SK-N-SH treated with all-trans-retinoic acid at 6 μM for 48 hours (cell line): ENCODE measurements around the gene PRR5L.

Experiments
- ARNTL ChIP-seq: fragments of 450-650 bp; formaldehyde crosslinking; IDR thresholded peaks from 2 replicates; pipeline ENCODE4 v1.5.0; 2020; ENCODE audit warnings: low read depth, mild to moderate bottlenecking, moderate library complexity, borderline replicate concordance
- BACH2 ChIP-seq: fragments of 250-450 bp; sonication (Bioruptor Pico); IDR thresholded peaks from 2 replicates; pipeline ENCODE4 v1.9.0; 2021; ENCODE audit warnings: mild to moderate bottlenecking, borderline replicate concordance
- CREB5 ChIP-seq: fragments of 250-450 bp; sonication (Bioruptor Pico); IDR thresholded peaks from 2 replicates; pipeline ENCODE4 v1.5.1; 2020; ENCODE audit warnings: low read depth, mild to moderate bottlenecking, moderate library complexity
- GLIS3 ChIP-seq: fragments of 250-450 bp; sonication (Bioruptor Pico); IDR thresholded peaks from 2 replicates; pipeline ENCODE4 v1.5.0; 2020; ENCODE audit warnings: mild to moderate bottlenecking, moderate library complexity
- ISL1 ChIP-seq: fragments of 250-450 bp; sonication (Bioruptor Pico); IDR thresholded peaks from 2 replicates; pipeline ENCODE4 v2.1.2; 2022; ENCODE audit warnings: mild to moderate bottlenecking, moderate library complexity
- OSR1 ChIP-seq: fragments of 250-450 bp; sonication (Bioruptor Pico); IDR thresholded peaks from 2 replicates; pipeline ENCODE4 v1.8.0; 2022; ENCODE audit warnings: moderate library complexity, mild to moderate bottlenecking, inconsistent platforms
- PATZ1 ChIP-seq: fragments of 250-450 bp; sonication (Bioruptor Pico); IDR thresholded peaks from 2 replicates; pipeline ENCODE4 v1.8.0; 2020; ENCODE audit warnings: mild to moderate bottlenecking, moderate library complexity, borderline replicate concordance
- PPARA ChIP-seq: fragments of 250-450 bp; sonication (Bioruptor Pico); IDR thresholded peaks from 2 replicates; pipeline ENCODE4 v1.5.0; 2020; ENCODE audit warnings: mild to moderate bottlenecking, borderline replicate concordance
- SNAI2 ChIP-seq: fragments of 250-450 bp; sonication (Bioruptor Pico); IDR thresholded peaks from 2 replicates; pipeline ENCODE4 v1.5.0; 2020; ENCODE audit warnings: mild to moderate bottlenecking, moderate library complexity
- TCF4 ChIP-seq: fragments of 250-450 bp; sonication (Bioruptor Pico); IDR thresholded peaks from 2 replicates; pipeline ENCODE4 v1.8.0; 2021; ENCODE audit warnings: mild to moderate bottlenecking, moderate library complexity, borderline replicate concordance
- TOX ChIP-seq: fragments of 250-450 bp; sonication (Bioruptor Pico); IDR thresholded peaks from 2 replicates; pipeline ENCODE4 v1.8.0; 2021; ENCODE audit warnings: mild to moderate bottlenecking, moderate library complexity, borderline replicate concordance
- ZC3H10 ChIP-seq: fragments of 250-450 bp; sonication (Bioruptor Pico); IDR thresholded peaks from 2 replicates; pipeline ENCODE4 v1.5.1; 2021; ENCODE audit warnings: mild to moderate bottlenecking, moderate library complexity
- ZFP3 ChIP-seq: fragments of 250-450 bp; sonication (Bioruptor Pico); IDR thresholded peaks from 2 replicates; pipeline ENCODE4 v1.5.0; 2020; ENCODE audit warnings: mild to moderate bottlenecking, moderate library complexity
- ZFP30 ChIP-seq: fragments of 450-650 bp; formaldehyde crosslinking; IDR thresholded peaks from 2 replicates; pipeline ENCODE4 v1.5.0; 2022; ENCODE audit warnings: mild to moderate bottlenecking, moderate library complexity

- TF ChIP-seq TOX (no peak), ZFP30 (CRISPR knock-in tag) (no peak), BACH2 (no peak), TCF4 (CRISPR knock-in tag) (no peak), ARNTL (no peak), ISL1 (CRISPR knock-in tag) (no peak), PPARA (CRISPR knock-in tag) (no peak), OSR1 (CRISPR knock-in tag) (no peak), SNAI2 (no peak), ZFP3 (CRISPR knock-in tag) (no peak), GLIS3 (CRISPR knock-in tag) (no peak), PATZ1 (CRISPR knock-in tag) (no peak), CREB5 (CRISPR knock-in tag) (no peak), ZC3H10 (no peak)
Measured at GRCh38 chr11:36326524-36327419, 30.7 kb downstream of the PRR5L start.
